Measurements from ENCODE around the gene STK40. TPM values are rescaled to one million over a fixed set of nuclear protein-coding genes. Genes with fewer than 3 reads are reported as not detected.

The STK40 gene
- total RNA-seq, 1 donor from 2014 or later = 15.0 TPM

DNA sequence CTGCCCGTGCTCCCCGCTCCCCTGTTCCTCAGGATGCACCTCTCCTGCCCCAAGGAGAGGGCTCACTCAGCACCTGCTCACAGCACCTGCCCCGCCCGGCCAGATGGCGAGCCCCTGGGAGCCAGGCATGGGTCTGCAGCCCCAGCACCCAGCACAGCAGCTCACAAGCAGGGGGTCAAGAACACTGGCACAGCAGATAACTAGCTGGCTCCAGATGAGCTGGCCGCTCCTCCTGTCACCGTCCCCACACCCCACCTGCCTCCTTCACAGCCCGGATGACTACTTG is 41.4 kb downstream of the STK40 start:
- DNase-seq (ENCODE audit: low read depth in 2 of 2) = no peak

DNA sequence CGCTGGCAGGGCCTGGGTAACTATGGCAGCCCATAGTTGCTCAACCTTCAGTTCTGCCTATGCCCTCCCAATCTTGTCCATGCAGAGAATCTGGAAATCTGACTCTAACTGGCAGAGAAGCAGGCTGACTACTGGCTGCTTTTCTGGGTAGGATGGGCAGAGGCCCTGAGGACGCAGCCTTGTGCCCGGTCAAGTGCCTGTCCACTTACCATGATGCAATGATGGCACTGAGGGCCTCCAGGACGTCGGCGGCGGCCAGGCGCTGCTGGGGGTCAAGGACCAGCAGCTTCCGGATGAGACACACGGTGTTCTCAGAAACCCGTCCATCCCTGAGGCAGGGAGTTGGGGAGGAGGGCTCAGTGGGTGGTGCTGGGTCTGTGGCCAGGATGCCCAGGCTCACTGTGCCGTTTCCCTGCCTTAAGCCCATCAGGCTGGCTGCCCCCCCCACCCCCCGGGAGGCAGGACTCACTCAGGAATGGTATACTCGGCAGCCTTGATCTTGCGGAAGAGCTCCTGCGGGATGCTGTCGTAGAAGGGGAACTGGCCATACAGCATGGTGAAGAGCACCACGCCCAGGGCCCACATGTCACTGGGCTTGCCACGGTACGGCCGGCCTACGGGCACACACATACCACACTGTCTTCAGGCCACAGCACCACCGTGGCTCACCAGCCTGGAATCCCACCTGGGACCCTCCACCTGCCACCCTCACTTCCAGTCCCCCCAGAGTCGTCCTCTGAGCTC is 41.9 kb downstream of the STK40 start:
- no peak for DNase-seq (ENCODE audit: low read depth in 2 of 2)

DNA sequence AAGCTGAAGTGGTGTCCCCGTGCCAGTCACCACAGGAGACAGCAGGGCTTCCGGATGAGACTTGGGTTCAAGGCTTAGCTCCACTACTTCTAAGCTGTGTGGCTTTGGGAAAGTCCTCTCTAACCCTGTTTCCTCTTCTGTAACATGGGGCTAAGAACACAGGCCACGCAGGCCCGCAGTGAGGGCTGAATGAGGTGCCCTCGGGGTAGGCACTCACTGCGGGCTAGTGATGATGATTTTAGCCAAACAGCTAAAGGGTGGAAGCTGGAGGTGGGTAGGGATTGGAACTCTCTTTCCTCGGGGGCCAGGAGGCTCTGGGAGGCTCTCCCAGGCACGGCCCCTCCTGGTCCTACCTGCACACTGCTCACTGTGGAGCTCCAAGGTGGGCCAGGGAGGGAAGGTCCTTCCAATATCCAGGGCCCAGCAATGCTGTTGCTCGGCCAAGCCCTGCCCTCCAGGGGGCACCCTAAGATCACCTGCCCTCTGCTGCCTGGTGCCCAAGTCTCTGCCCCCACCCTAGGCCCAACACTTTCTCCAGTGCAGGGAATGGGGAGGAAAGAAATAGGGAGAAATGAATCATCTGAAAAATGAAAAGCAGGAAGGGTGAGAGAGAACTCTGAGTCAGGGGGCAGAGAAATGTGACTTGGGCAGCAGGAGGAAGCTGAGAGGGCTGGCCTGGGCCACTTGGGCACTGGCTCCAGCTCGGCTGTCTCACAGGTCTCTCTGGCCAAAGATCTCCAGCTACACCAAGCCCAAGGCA is 43.1 kb downstream of the STK40 start:
- peak in 1 of 2 donors; percentile 88 for DNase-seq (ENCODE audit: low read depth in 2 of 2)

DNA sequence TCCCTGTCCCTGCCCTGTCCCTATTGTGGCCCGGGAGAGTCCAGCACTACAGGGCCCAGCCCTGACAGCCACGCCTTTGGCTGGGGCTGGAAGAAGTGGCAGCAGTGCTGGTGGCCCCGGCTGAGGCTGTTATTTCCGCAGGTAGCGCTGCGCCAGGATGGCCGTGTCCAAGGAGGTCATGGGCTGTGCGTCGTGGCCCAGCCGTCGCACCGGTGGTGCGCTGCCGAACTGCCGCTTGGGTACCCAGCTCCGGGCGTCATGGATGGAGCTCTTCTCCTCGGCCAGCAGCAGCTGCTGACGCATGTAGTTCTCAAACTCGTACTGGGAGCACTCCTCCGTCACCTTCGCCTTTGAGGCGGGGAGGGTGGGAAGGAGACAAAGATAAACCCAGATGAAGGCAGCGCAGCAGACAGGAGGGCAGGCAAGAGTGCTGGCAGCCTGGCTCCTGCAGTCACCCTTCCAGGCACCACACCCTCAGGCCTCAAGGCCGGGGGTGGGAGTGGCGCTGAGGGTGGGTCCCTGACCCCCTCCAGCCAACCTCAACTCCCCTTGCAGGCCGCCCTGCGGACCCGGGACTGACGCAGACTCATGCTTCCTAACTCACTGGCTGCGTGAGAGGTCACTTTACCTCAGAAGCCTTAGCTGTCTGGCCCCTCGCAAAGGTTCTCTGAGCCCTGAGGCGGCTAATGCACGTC is 44.0 kb downstream of the STK40 start:
- no peak for DNase-seq (ENCODE audit: low read depth in 2 of 2)

DNA sequence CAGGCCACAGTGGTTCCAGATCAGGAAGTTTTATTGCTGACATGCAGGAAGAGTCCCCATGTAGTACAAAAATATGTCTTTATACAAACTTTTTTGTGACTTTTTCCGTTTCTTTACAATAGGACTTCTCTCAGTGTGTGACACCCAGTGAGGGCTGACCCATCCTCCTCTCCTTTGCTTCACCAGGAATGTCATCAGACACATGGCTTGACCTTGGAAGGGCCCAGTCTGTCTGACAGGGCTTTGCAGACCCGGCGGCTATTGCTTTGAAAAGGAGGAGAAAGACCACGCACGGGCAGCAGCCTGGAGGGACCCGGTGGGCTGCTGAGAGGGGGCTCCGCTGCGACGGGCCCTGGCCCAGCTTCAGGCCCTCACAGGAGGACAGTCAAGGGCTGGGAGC is 46.1 kb downstream of the STK40 start:
- DNase-seq (ENCODE audit: low read depth in 2 of 2) = no peak

DNA sequence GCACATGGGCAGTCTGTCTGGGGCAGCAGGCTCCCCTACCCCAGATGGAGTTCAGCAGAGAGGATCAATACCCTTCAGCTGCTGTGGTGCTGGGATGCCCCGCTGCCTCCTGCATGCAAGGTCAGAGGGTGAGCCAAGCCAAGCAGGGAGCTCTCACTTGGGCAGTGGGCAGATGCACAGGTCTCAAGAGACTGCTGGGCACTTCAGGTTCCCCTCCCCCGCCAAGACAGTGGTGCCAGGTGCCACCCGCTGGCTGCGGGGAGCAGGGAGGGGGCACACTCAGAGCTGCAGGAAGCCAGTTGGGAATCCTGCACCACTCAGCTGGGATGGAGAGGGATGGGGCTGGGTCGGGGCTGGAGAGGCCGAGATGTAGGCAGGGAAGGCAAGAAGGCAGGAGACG is 46.5 kb downstream of the STK40 start:
- DNase-seq (ENCODE audit: low read depth in 2 of 2) = no peak

DNA sequence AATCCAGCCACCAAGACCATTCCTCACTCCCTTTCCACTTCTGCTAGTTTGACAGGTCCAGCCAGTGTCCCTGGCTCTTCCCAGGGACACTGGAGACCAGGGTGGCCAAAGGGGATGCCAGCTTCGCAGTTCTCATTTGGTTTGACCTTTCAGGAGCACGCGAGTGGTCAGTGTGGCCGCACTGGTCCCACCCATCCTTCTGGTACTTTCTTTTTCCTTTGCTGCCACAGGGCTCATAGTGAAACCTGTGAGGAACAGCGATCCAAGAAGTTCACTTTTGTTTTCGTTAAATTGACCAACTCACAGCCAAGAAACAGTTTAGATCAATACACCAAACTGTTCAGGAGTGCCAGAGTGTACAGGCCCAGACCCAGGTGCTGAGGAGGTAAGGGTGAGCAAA is 47.9 kb downstream of the STK40 start:
- DNase-seq (ENCODE audit: low read depth in 2 of 2) = no peak

DNA sequence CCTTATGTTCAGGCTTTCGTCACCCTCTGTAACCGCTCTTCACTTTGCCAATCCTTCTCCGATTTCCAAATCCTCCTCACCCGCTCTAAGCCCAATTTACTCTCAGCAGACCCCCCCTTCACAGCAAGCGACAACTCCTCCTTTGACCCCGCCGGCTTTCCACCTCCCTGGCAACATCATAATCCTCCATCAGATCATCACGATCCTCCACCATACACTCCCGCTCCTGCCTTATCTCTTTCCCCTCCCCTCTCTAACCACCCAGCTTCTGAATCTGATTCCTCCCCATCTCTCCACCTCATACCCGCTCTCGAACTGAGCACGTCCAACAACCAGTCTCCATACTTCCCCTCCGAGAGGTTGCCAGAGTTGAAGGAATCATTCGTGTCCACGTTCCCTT is 54.8 kb downstream of the STK40 start:
- no peak for DNase-seq (ENCODE audit: low read depth in 2 of 2)

DNA sequence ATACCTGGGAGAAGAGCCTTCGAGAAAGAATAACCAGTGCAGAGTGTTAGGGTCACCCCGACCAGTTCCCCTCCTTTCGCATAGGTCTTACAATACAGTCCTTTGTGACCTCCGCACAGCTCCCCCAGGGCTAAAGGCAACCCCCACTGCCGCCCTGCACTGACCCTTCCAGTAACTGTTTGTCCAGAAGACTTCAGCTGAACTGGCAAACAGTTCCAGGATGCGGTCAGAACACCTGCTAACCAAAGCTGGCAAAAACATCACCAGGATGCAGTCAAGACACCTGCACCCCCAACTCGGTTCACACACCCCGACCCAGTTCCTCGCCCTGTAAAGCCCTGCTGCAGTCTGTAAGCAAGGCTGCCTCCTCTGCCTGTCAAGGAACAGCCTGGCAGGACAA is 55.9 kb downstream of the STK40 start:
- DNase-seq (ENCODE audit: low read depth in 2 of 2) = no peak

DNA sequence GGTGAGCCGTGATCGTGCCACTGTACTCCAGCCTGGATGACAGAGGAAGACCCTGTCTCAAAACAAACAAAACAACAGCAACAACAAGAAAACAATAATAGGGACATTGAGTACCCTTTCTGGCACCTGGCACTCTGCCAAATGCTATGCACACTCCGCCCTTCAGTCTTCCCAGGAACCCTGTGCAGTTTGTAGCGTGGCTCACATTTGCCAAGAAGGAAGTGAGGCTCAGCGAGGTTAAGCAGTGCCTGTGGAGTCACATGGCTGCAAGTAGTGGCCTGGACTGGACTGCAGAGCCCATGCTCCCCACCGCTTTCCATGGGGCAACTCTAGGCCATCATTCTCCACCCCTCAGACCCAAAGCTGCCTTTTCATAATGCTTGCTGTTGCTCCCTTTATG is 57.0 kb downstream of the STK40 start:
- DNase-seq (ENCODE audit: low read depth in 2 of 2) = peak in 1 of 2 donors; percentile 74

DNA sequence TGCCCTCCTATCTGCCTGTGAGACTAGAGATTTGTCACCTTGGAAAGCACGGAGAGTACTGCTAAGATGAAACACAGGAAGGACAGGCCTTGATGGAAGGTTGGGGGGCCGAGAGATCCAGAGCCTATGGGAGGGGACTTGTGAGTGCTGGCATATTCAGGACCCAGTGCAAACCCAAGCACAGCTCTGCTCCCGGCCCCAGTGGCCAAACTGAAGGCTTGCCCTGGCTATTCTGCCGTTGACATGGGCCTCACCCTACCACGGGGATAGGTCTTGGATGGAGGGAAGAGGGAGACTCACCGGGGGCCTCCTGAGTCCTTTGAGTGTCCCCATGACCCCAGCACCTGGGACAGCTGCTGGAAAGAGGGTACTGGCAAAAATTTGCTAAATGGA is 57.6 kb downstream of the STK40 start:
- DNase-seq (ENCODE audit: low read depth in 2 of 2) = no peak

DNA sequence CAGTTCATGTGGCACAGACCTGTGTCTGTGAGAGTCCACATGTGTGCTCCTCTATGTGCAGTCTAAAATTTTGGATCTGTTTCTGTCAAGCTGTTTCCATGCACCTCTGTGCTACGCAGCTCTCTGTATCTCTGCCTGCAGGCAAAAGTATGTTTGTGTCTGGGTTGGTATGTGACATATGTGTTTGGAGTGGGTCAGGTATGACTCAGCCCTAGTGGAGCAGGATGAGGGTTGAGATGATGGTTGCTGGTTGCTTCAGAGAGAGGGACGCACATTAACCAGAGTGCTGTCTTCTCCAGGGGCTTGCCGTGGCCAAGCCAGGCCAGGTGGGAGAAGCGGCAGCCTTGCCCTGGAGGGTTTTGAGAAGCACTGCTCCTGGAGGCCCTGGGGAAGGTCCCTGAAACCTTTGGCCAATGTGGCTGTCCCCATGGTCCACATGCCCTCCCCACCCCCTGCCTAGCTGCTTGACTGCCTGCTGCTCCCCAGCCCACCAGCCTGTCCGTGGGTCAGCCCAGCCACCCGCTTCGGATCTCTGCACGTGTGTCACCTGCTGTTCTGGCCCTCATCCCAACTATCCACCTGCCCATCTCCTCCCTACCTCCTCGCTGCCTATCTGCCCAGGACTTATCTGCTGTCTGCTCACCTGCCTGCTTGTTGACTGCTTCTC is 58.2 kb downstream of the STK40 start:
- no peak for DNase-seq (ENCODE audit: low read depth in 2 of 2)

DNA sequence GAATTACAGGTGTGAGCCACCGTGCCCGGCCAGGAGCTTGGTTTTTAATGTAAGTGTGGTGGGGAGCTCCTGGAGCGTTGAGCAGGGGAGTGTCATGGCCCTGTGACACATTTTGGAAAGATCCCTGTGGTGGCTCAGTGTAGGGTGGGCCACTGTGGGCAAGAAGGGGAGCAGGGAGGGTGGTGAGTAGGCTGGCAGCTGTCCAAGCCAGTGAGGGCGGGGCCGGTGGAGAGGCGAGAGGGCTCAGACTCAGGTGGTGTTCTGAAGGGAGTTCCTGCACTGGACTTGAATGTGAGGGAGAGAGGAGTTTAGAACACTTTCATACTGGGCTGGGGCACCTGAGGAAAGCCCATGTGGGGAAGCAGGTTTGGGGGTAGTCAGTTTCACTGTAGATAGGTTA is 59.2 kb downstream of the STK40 start:
- DNase-seq (ENCODE audit: low read depth in 2 of 2) = no peak

DNA sequence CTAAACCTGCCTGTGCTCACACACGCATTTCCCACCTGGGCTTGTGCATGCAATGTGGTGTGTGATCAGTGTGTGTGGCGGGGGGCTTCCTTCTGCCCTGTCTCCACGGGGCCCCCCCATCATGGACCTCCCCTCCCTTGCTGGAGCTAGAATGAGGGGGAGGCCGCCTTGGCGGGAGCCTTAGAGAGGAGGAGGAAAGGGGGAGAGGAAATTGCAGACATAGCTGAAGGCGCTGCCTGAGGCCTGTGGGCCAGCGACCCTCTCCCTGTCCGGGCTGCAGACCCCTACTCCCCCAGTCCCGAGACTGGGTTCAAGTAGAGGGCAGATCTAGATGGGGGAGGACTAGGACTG is 61.4 kb downstream of the STK40 start:
- no peak for DNase-seq (ENCODE audit: low read depth in 2 of 2)

DNA sequence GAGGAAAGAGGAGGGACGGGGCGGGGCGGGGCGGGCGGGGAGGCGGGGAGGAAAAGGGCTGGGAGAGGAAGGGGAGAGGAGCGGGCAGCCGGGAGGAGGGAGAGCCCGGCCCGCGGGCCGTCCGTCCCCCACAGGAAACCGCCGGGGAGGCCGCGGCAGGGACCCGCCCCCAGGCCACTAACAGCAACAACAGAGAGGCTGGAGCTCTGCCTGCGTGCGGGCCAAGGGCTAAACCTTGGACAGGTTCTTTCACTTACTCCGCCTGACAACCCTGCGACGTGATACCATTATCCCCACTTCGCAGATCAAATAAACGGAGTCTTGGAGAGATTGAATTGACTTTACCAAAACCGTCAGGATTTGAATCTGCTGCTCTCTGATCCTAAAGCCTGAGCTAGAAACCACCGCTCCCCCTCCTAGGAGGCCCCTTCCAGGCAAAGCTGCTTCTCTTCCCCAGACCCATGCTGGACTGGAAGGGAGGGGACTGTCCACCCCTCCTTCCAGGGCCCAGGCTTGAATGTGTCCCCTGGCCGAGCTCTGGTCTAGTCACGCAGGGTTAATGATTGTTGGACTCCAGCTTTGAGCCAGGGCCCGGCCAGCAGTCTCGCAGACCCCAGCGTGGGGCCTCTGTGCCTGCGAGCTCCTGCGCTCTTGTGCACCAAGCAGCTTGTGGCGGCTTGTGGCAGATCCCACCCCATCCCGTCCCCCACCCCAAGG is 61.9 kb downstream of the STK40 start, which contains the start of gene EVA1B:
TSS of gene EVA1B (minus strand) at position 10 of the 717 bp plus-strand sequence. CDS start 608 bp downstream, outside the sequence.
- peak; percentile 54 to 93 for DNase-seq (ENCODE audit: low read depth in 2 of 2)

DNA sequence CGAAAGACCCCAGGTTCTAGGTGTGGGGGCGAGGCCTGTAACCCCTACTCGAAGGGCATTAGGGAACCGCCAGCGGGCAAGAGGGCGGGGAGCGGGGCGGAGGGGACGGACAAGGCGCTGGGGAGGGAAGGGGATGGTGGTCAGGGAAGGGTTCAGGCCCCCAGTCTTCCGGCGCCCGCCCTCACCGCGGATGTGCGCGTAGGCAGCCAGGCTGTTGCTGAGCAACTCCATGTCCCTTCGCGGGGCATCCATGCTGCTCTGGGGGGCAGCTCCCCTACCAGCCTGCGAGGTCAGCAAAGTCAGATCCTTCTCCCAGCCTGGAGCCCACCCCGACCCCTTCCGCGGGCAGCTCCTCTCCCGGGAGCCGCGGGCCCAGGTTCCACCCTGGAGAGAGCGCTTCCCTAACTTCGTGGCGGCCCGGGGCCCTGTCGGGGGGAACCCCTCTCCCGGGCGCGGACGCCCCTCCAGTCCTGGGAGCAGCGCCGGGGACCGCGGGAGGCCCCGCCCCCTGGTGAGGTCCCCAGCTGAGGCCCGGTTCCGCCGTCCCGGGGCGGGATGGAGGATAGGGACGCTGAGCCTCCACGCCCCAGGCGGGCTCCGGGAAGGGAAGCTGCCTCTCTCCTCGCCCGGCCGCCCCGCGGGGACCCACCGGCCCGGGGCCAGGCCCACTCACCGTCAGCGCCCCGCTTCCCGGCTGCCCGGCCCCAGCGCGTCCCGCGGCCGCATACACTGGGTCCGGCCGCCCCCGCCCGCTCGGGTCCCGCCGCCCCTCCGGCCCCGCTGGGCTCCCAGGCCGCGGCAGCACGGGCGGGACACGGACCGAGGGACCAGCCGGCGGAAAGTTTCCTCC is 62.7 kb downstream of the STK40 start:
- DNase-seq (ENCODE audit: low read depth in 2 of 2) = peak in 1 of 2 donors; percentile 34

DNA sequence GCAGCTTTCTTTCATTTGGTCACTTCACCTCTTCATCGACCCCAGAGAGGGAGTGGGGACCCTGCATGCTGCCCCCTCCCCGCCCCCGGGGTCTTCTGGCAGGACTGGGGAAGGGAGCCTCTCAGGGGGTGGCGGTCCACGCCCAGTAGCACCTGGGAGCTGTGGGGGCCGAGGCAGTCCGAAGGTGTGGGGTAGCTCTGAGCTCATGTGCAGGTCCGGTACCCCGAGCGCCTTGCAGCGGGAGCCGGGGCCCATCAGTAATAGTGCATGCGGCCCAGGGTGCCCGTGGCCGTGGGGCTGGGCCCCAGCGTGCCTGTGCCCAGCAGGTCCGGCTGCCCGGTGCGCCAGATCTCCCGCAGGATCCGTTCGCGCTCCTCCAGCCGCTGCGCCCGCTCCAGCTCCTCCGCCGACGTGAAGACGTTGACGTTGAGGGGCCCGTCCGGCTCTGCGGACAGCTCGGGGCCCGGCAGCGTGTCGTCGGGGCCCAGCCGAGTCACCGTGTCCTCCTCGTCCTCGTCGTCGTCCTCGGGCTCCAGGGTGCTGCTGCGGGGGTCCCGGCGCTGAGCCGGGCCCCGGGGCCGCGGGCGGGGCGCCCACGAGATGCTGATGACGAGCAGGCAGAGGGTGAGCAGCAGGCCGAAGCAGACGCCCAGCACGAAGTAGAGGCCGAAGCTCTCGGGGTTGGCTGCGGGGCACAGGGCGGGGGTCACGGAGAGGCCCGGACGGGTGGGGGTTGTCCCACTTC is 63.5 kb downstream of the STK40 start:
- DNase-seq (ENCODE audit: low read depth in 2 of 2) = no peak

DNA sequence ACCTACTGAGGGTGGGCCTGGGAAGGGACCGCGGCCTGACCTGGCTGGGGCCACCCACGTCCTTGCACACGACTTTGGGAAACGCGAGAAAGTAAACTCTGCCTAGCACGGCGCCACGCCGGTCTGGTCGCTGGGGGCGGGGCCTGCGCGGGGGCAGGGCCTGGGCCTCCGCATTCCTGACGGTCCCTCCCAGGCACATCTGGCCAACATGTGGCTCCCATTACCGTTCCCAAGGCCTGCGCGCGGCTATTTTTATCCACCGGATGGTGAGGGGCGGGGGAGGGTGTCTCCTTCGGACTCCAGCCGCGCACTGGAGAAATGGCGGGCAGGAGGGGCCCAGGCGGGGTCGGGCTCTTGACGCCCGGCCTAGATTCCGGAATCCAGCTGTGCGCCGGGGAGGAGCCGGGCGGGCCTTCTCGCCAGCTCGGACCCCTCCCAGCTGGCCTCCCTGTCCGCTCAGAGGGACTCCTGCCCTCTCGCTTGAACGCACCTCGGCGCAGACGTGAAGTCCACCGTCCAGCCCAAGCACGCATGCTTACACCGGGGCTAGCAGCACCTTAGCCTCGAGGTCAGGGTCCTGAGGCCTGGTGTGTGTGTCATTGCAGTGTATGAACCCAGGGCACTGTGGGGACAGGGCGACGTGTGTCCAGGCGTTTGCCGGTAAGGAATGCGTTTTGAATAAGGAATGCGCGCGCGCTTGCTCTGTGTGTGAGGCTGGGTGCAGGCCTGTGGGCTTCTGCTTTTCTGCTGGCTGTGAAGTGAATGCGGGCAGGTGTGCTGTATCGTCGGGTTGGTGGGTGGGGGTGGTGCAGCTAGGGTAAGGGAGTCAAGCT is 64.4 kb downstream of the STK40 start:
- DNase-seq (ENCODE audit: low read depth in 2 of 2) = no peak

DNA sequence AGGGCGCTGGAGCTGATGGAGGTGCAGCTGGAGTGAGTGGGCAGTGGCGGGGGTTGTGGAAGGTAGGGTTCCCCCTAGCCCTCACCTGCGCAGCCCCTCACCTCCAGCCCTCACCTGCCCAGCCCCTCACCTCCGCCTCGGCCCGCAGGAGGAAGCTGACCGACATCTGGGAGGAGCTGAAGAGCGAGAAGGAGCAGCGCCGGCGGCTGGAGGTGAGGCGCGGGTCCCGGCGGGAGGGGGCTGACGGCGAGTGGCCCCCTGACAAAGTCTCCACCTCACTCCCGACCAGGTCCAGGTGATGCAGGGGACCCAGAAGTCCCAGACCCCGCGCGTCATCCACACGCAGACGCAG is 65.0 kb downstream of the STK40 start:
- no peak for DNase-seq (ENCODE audit: low read depth in 2 of 2)
